ENCODE results near the gene C1orf210. TPM values are rescaled to one million over a fixed set of nuclear protein-coding genes. Genes with fewer than 3 reads are reported as not detected.

The C1orf210 gene
- total and polyA plus RNA-seq, 2 of the 13 experiments (the other 11 are each of a cell fraction or from before 2014, with no cell fraction given): 0.49 to 5.1 TPM

- TF ChIP-seq SYNCRIP (IDR thresholded peaks at IDR 0.05; ENCODE audit: insufficient read depth, low read depth, low read length) (no peak), ZNF704 (CRISPR knock-in tag; IDR thresholded peaks at IDR 0.05; ENCODE audit: borderline replicate concordance) (no peak), ERF (CRISPR knock-in tag; IDR thresholded peaks at IDR 0.05) (0 out of 2 replicates have a peak, but pooled peaks have one; percentile 24), RNF219 (CRISPR knock-in tag; IDR thresholded peaks at IDR 0.05) (no peak), ZNF580 (CRISPR knock-in tag; IDR thresholded peaks at IDR 0.05; ENCODE audit: borderline replicate concordance, low read depth) (no peak), ZNF841 (CRISPR knock-in tag; IDR thresholded peaks at IDR 0.05; ENCODE audit: borderline replicate concordance) (no peak), SIN3B (IDR thresholded peaks at IDR 0.05; ENCODE audit: low read length) (no peak), RFX5 (IDR thresholded peaks at IDR 0.05; ENCODE audit: low read depth, low read length) (no peak), MTERF4 (CRISPR knock-in tag; IDR thresholded peaks at IDR 0.05) (no peak), ZNF530 (CRISPR knock-in tag; IDR thresholded peaks at IDR 0.05; ENCODE audit: low read depth) (no peak), TFE3 (CRISPR knock-in tag; IDR thresholded peaks at IDR 0.05) (peak; percentile 31; the same call in 1 of the 2 replicates), ZFAT (CRISPR knock-in tag; conservative IDR thresholded peaks at IDR 0.05) (no peak), TFAP4 (IDR thresholded peaks at IDR 0.05; ENCODE audit: borderline replicate concordance, low read depth) (no peak), PHF8 (CRISPR knock-in tag; IDR thresholded peaks at IDR 0.05) (no peak), PBX3 (CRISPR knock-in tag; IDR thresholded peaks at IDR 0.05; ENCODE audit: borderline replicate concordance) (no peak), ZNF576 (CRISPR knock-in tag; IDR thresholded peaks at IDR 0.05) (no peak), CBFB (CRISPR knock-in tag; IDR thresholded peaks at IDR 0.05) (no peak), GTF3A (CRISPR knock-in tag; conservative IDR thresholded peaks at IDR 0.05) (no peak), THAP11 (CRISPR knock-in tag; IDR thresholded peaks at IDR 0.05) (no peak), ZNF136 (CRISPR knock-in tag; IDR thresholded peaks at IDR 0.05; ENCODE audit: low read depth) (no peak), KDM1A (CRISPR knock-in tag; IDR thresholded peaks at IDR 0.05) (0 out of 2 replicates have a peak, but pooled peaks have one; percentile 15)
These were observed 8.7 kb downstream of the C1orf210 start (continued) for GRCh38 chr1:43276673-43277072.
